Progenitor cell of endocrine pancreas (in vitro differentiated cells): ENCODE data around the gene MTHFD2L. TPM values are rescaled to one million over a fixed set of nuclear protein-coding genes. Genes with fewer than 3 reads are reported as not detected.

Source experiments
- DNase-seq: peaks from one replicate; pipeline ENCODE4 v3.0.0; 2021; ENCODE audit warnings: low spot score; ENCODE audit not compliant: unreplicated experiment
- H3K27ac Mint-ChIP-seq: 2 replicates; pipeline ENCODE4 v1.8.0; 2021; ENCODE audit warnings: mild to moderate bottlenecking, moderate library complexity, mixed read lengths
- H3K27me3 Mint-ChIP-seq: 2 replicates; pipeline ENCODE4 v1.8.0; 2021; ENCODE audit warnings: mixed read lengths
- H3K36me3 Mint-ChIP-seq: 2 replicates; pipeline ENCODE4 v1.8.0; 2022; ENCODE audit warnings: mixed read lengths; ENCODE audit not compliant: insufficient read depth
- H3K4me1 Mint-ChIP-seq: 2 replicates; pipeline ENCODE4 v1.8.0; 2021; ENCODE audit warnings: low read depth, mixed read lengths
- H3K4me3 Mint-ChIP-seq: 2 replicates; pipeline ENCODE4 v1.8.0; 2021; ENCODE audit warnings: low read depth, mild to moderate bottlenecking, moderate library complexity, mixed read lengths
- H3K9me3 Mint-ChIP-seq: 2 replicates; pipeline ENCODE4 v1.8.0; 2021; ENCODE audit warnings: low read depth, mixed read lengths
- CTCF ChIP-seq: fragments of 200-600 bp; sonication (generic); IDR thresholded peaks from one replicate; pipeline ENCODE4 v1.5.0; 2021; ENCODE audit warnings: antibody characterized with exemption, mild to moderate bottlenecking; ENCODE audit not compliant: unreplicated experiment
- total RNA-seq: library from RNA; stranded (reverse); gene quantifications from 2 replicates; pipeline ENCODE4 v1.2.1, GENCODE V29; 2021

Gene MTHFD2L
- total RNA-seq, 1 donor from 2014 or later = 23.3 TPM

- TF ChIP-seq CTCF = no peak
- peaks cover 4% of the 10 kb centered on the region for H3K9me3 Mint-ChIP-seq
- H3K36me3 Mint-ChIP-seq = no peaks in the 10 kb centered on the region
- no peak overlapping the region for H3K27ac Mint-ChIP-seq
- H3K27me3 Mint-ChIP-seq = no peaks in the 10 kb centered on the region
- DNase-seq = no peak
- H3K4me1 Mint-ChIP-seq = peaks cover 4% of the 10 kb centered on the region
- H3K4me3 Mint-ChIP-seq = no peak overlapping the region
Observed at GRCh38 chr4:74328501-74328900, 170.6 kb downstream of the MTHFD2L start.

GRCh38 chr4:74329307-74329706, 171.4 kb downstream of the MTHFD2L start:
- DNase-seq = no peak
- peaks cover 2% of the 10 kb centered on the region for H3K4me1 Mint-ChIP-seq
- no peak for TF ChIP-seq CTCF
- no peaks in the 10 kb centered on the region for H3K27me3 Mint-ChIP-seq
- H3K4me3 Mint-ChIP-seq = no peak overlapping the region
- H3K36me3 Mint-ChIP-seq = no peaks in the 10 kb centered on the region
- no peak overlapping the region for H3K27ac Mint-ChIP-seq
- H3K9me3 Mint-ChIP-seq = peaks cover 4% of the 10 kb centered on the region

GRCh38 chr4:74330295-74330750, 172.4 kb downstream of the MTHFD2L start:
- Mint-ChIP-seq H3K27me3 (no peaks in the 10 kb centered on the region), H3K4me3 (no peak overlapping the region), H3K4me1 (peaks cover 2% of the 10 kb centered on the region), H3K27ac (no peak overlapping the region), H3K9me3 (peaks cover 4% of the 10 kb centered on the region), H3K36me3 (no peaks in the 10 kb centered on the region)
- DNase-seq = no peak
- TF ChIP-seq CTCF = no peak

- Mint-ChIP-seq H3K27ac (no peak overlapping the region), H3K27me3 (no peaks in the 10 kb centered on the region), H3K9me3 (peaks cover 4% of the 10 kb centered on the region), H3K4me3 (no peak overlapping the region), H3K4me1 (peaks cover 2% of the 10 kb centered on the region), H3K36me3 (no peaks in the 10 kb centered on the region)
- DNase-seq = no peak
- TF ChIP-seq CTCF = no peak
Observed at GRCh38 chr4:74331252-74331651, 173.3 kb downstream of the MTHFD2L start.

- no peaks in the 10 kb centered on the region for H3K36me3 Mint-ChIP-seq
- no peak overlapping the region for H3K4me3 Mint-ChIP-seq
- H3K4me1 Mint-ChIP-seq = peaks cover 2% of the 10 kb centered on the region
Observed at GRCh38 chr4:74331944-74332343, 174.0 kb downstream of the MTHFD2L start.

More at GRCh38 chr4:74331944-74332343, 174.0 kb downstream of the MTHFD2L start:
- no peak for DNase-seq
- Mint-ChIP-seq H3K27ac (no peak overlapping the region), H3K27me3 (no peaks in the 10 kb centered on the region), H3K9me3 (peaks cover 4% of the 10 kb centered on the region)
- TF ChIP-seq CTCF = no peak
